HepG2 (cell line): ENCODE results near the gene SYNGR2. TPM values are rescaled to one million over a fixed set of nuclear protein-coding genes. Genes with fewer than 3 reads are reported as not detected.

Source experiments
- AGO2 ChIP-seq: fragments of 200-400 bp; formaldehyde crosslinking; optimal IDR thresholded peaks from 2 replicates; pipeline ENCODE3; 2017; ENCODE audit warnings: mild to moderate bottlenecking, low read depth, low read length, moderate library complexity
- CBX5 ChIP-seq: sonication (generic); formaldehyde crosslinking; IDR thresholded peaks from 2 replicates; pipeline ENCODE4 v1.4.0; 2020; ENCODE audit warnings: missing genetic modification reagents, borderline replicate concordance
- ELF3 ChIP-seq: IDR thresholded peaks from 2 replicates; pipeline ENCODE4 v1.6.1; 2016; ENCODE audit warnings: missing genetic modification reagents, missing compliant biosample characterization
- ERF ChIP-seq: IDR thresholded peaks from 2 replicates; pipeline ENCODE4 v1.6.1; 2018; ENCODE audit warnings: missing biosample characterization, missing genetic modification reagents
- FOXK1 ChIP-seq: sonication (generic); formaldehyde crosslinking; IDR thresholded peaks from 2 replicates; pipeline ENCODE4 v1.4.0; 2020; ENCODE audit warnings: low read depth, missing genetic modification reagents, borderline replicate concordance
- GATA4 ChIP-seq: sonication (generic); IDR thresholded peaks from 2 replicates; pipeline ENCODE4 v1.6.1; 2016; ENCODE audit warnings: antibody characterized with exemption, low read depth, borderline replicate concordance
- HOXA9 ChIP-seq: sonication (generic); formaldehyde crosslinking; IDR thresholded peaks from 2 replicates; pipeline ENCODE4 v1.8.1; 2022; ENCODE audit warnings: missing genetic modification reagents, mild to moderate bottlenecking, moderate library complexity, borderline replicate concordance
- MAF1 ChIP-seq: sonication (generic); formaldehyde crosslinking; IDR thresholded peaks from 2 replicates; pipeline ENCODE4 v1.5.0; 2020; ENCODE audit warnings: missing genetic modification reagents, borderline replicate concordance
- MBNL3 ChIP-seq: fragments of 250-450 bp; sonication (Bioruptor Pico); conservative IDR thresholded peaks from 2 replicates; pipeline ENCODE4 v1.8.0; 2022; ENCODE audit warnings: mild to moderate bottlenecking, inconsistent platforms
- RARA ChIP-seq: IDR thresholded peaks from 2 replicates; pipeline ENCODE4 v1.6.1; 2016; ENCODE audit warnings: missing genetic modification reagents, missing compliant biosample characterization
- SATB2 ChIP-seq: sonication (generic); formaldehyde crosslinking; IDR thresholded peaks from 2 replicates; pipeline ENCODE4 v1.5.0; 2020; ENCODE audit warnings: missing genetic modification reagents
- ZEB1 ChIP-seq: IDR thresholded peaks from 2 replicates; pipeline ENCODE4 v1.6.1; 2012; ENCODE audit warnings: mild to moderate bottlenecking, low read depth, inconsistent platforms; ENCODE audit not compliant: insufficient replicate concordance
- ZNF430 ChIP-seq: sonication (generic); formaldehyde crosslinking; IDR thresholded peaks from 2 replicates; pipeline ENCODE4 v1.9.0; 2021; ENCODE audit warnings: mild to moderate bottlenecking, missing genetic modification reagents
- ZNF747 ChIP-seq: sonication (generic); formaldehyde crosslinking; IDR thresholded peaks from 2 replicates; pipeline ENCODE4 v1.8.1; 2023; ENCODE audit warnings: missing genetic modification reagents, mild to moderate bottlenecking, borderline replicate concordance
- ZNF841 ChIP-seq: sonication (generic); formaldehyde crosslinking; IDR thresholded peaks from 2 replicates; pipeline ENCODE4 v1.8.1; 2023; ENCODE audit warnings: missing genetic modification reagents, borderline replicate concordance
- polyA plus RNA-seq, 8 experiments: library from polyadenylated mRNA; depleted of rRNA in 3 of 8; stranded (reverse) in 7 of 8; unstranded in 1 of 8; fragments of >200 nt; fragmentation: Illumina TruSeq in 4 of 8; extraction: Trizol in 4 of 8; gene quantifications; 2 replicates each; pipeline versions ENCODE4 v1.2.1 to v1.2.3, GENCODE V29; 2011 to 2016; ENCODE audit warnings: low read depth in 4 of 8, missing spikeins in 1 of 8, mixed read lengths in 1 of 8; ENCODE audit not compliant: insufficient read depth in 1 of 8
- total RNA-seq, 5 experiments: library from RNA; depleted of rRNA; stranded (reverse); fragments of >200 nt; fragmentation: Illumina TruSeq; extraction: Trizol; gene quantifications; 2 replicates each; pipeline ENCODE4 v1.2.3, GENCODE V29; 2016; ENCODE audit warnings: low read depth in 1 of 5
- TF ChIP-seq, protein P1 (sequence below), 2 experiments: sonication (generic) in 1 of 2; formaldehyde crosslinking in 1 of 2; IDR thresholded peaks; 2 replicates each; pipeline versions ENCODE4 v1.4.0 to v1.6.1; 2018 to 2020; ENCODE audit warnings: missing genetic modification reagents in 2 of 2, borderline replicate concordance in 1 of 2, low read depth in 1 of 2, mild to moderate bottlenecking in 1 of 2, missing biosample characterization in 1 of 2
- TF ChIP-seq, protein P2 (sequence below): sonication (generic); formaldehyde crosslinking; IDR thresholded peaks from 2 replicates; pipeline ENCODE4 v1.4.0; 2020; ENCODE audit warnings: missing genetic modification reagents, mild to moderate bottlenecking, borderline replicate concordance
- TF ChIP-seq, protein P3 (sequence below): sonication (generic); formaldehyde crosslinking; IDR thresholded peaks from 2 replicates; pipeline ENCODE4 v1.9.0; 2021; ENCODE audit warnings: mild to moderate bottlenecking, missing genetic modification reagents
- TF ChIP-seq, protein P4 (sequence below): sonication (generic); formaldehyde crosslinking; IDR thresholded peaks from 2 replicates; pipeline ENCODE4 v1.8.0; 2022; ENCODE audit warnings: missing genetic modification reagents, low read depth, mild to moderate bottlenecking, borderline replicate concordance

The SYNGR2 gene
- total and polyA plus RNA-seq, 2 of the 13 experiments (the other 11 are each of a cell fraction or from before 2014, with no cell fraction given): 46.7 to 170 TPM

DNA sequence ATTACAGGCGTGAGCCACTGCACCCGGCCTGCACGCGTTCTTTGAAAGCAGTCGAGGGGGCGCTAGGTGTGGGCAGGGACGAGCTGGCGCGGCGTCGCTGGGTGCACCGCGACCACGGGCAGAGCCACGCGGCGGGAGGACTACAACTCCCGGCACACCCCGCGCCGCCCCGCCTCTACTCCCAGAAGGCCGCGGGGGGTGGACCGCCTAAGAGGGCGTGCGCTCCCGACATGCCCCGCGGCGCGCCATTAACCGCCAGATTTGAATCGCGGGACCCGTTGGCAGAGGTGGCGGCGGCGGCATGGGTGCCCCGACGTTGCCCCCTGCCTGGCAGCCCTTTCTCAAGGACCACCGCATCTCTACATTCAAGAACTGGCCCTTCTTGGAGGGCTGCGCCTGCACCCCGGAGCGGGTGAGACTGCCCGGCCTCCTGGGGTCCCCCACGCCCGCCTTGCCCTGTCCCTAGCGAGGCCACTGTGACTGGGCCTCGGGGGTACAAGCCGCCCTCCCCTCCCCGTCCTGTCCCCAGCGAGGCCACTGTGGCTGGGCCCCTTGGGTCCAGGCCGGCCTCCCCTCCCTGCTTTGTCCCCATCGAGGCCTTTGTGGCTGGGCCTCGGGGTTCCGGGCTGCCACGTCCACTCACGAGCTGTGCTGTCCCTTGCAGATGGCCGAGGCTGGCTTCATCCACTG, 45.8 kb downstream of the SYNGR2 start, which contains the start of gene BIRC5 (continued):
- TF ChIP-seq FOXK1 (CRISPR knock-in tag) (peak; percentile 91), CBX5 (CRISPR knock-in tag) (peak; percentile 84; the same call in 1 of the 2 replicates), RARA (CRISPR knock-in tag) (peak; percentile 36; the same call in 1 of the 2 replicates), MBNL3 (CRISPR knock-in tag) (no peak), ELF3 (peak; percentile 70), ZEB1 (no peak), HOXA9 (CRISPR knock-in tag) (peak; percentile 97), AGO2 (no peak), ZNF841 (CRISPR knock-in tag) (peak; percentile 91), MAF1 (CRISPR knock-in tag) (no peak), ERF (CRISPR knock-in tag) (peak; percentile 90; the same call in 1 of the 2 replicates), ZNF747 (peak; percentile 88; the same call in 1 of the 2 replicates), GATA4 (no peak), SATB2 (no peak), ZNF430 (peak; percentile 89)
- TF ChIP-seq, protein P1, sequence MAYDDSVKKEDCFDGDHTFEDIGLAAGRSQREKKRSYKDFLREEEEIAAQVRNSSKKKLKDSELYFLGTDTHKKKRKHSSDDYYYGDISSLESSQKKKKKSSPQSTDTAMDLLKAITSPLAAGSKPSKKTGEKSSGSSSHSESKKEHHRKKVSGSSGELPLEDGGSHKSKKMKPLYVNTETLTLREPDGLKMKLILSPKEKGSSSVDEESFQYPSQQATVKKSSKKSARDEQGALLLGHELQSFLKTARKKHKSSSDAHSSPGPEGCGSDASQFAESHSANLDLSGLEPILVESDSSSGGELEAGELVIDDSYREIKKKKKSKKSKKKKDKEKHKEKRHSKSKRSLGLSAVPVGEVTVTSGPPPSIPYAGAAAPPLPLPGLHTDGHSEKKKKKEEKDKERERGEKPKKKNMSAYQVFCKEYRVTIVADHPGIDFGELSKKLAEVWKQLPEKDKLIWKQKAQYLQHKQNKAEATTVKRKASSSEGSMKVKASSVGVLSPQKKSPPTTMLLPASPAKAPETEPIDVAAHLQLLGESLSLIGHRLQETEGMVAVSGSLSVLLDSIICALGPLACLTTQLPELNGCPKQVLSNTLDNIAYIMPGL (CRISPR knock-in tag; IDR thresholded peaks at IDR 0.05; ENCODE audit: borderline replicate concordance in 1 of 2, low read depth in 1 of 2): peak; percentile 84; a peak in 3 of 4 replicates
- TF ChIP-seq, protein P2, sequence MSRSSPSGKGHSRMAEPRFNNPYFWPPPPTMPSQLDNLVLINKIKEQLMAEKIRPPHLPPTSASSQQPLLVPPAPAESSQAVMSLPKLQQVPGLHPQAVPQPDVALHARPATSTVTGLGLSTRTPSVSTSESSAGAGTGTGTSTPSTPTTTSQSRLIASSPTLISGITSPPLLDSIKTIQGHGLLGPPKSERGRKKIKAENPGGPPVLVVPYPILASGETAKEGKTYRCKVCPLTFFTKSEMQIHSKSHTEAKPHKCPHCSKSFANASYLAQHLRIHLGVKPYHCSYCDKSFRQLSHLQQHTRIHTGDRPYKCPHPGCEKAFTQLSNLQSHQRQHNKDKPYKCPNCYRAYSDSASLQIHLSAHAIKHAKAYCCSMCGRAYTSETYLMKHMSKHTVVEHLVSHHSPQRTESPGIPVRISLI (CRISPR knock-in tag): peak; percentile 58; the same call in 1 of the 2 replicates
- TF ChIP-seq, protein P3, sequence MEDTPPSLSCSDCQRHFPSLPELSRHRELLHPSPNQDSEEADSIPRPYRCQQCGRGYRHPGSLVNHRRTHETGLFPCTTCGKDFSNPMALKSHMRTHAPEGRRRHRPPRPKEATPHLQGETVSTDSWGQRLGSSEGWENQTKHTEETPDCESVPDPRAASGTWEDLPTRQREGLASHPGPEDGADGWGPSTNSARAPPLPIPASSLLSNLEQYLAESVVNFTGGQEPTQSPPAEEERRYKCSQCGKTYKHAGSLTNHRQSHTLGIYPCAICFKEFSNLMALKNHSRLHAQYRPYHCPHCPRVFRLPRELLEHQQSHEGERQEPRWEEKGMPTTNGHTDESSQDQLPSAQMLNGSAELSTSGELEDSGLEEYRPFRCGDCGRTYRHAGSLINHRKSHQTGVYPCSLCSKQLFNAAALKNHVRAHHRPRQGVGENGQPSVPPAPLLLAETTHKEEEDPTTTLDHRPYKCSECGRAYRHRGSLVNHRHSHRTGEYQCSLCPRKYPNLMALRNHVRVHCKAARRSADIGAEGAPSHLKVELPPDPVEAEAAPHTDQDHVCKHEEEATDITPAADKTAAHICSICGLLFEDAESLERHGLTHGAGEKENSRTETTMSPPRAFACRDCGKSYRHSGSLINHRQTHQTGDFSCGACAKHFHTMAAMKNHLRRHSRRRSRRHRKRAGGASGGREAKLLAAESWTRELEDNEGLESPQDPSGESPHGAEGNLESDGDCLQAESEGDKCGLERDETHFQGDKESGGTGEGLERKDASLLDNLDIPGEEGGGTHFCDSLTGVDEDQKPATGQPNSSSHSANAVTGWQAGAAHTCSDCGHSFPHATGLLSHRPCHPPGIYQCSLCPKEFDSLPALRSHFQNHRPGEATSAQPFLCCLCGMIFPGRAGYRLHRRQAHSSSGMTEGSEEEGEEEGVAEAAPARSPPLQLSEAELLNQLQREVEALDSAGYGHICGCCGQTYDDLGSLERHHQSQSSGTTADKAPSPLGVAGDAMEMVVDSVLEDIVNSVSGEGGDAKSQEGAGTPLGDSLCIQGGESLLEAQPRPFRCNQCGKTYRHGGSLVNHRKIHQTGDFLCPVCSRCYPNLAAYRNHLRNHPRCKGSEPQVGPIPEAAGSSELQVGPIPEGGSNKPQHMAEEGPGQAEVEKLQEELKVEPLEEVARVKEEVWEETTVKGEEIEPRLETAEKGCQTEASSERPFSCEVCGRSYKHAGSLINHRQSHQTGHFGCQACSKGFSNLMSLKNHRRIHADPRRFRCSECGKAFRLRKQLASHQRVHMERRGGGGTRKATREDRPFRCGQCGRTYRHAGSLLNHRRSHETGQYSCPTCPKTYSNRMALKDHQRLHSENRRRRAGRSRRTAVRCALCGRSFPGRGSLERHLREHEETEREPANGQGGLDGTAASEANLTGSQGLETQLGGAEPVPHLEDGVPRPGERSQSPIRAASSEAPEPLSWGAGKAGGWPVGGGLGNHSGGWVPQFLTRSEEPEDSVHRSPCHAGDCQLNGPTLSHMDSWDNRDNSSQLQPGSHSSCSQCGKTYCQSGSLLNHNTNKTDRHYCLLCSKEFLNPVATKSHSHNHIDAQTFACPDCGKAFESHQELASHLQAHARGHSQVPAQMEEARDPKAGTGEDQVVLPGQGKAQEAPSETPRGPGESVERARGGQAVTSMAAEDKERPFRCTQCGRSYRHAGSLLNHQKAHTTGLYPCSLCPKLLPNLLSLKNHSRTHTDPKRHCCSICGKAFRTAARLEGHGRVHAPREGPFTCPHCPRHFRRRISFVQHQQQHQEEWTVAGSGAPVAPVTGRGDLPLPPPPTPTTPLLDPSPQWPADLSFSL: no peak
- TF ChIP-seq, protein P4, sequence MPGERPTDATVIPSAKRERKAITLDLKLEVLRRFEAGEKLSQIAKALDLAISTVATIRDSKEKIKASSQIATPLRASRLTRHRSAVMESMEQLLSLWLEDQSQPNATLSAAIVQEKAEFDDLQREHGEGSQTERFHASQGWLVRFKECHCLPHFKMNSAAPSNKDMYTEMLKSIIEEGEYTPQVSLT: no peak; the same call in 1 of the 2 replicates
